ENCODE measurements around the gene GSTP1. TPM values are rescaled to one million over a fixed set of nuclear protein-coding genes. Genes with fewer than 3 reads are reported as not detected.

The GSTP1 gene
- total and polyA plus RNA-seq, 2 of the 8 experiments (the other 6 are each of a cell fraction or from before 2014, with no cell fraction given), result 1,454 to 3,329 TPM

- TF ChIP-seq ATF2 (IDR thresholded peaks at IDR 0.05; ENCODE audit: low read length), result no peak
- TF ChIP-seq POLR2AphosphoS5 (IDR thresholded peaks at IDR 0.05; ENCODE audit: low read depth, low read length), result no peak
Measured at GRCh38 chr11:67556244-67556643, 27.4 kb upstream of the GSTP1 start (continued).
